HG02798 (cell line): ENCODE data around the gene VAMP5.
"Not testable (repeated sequence)": the region's sequence is repeated elsewhere in the genome, so short reads cannot be mapped to it uniquely, and the experiment has no call there.

Experiments
- ATAC-seq: cut with Tn5 transposase; IDR thresholded peaks from one replicate; pipeline ENCODE4 v1.9.1; 2021; ENCODE audit warnings: mild to moderate bottlenecking; ENCODE audit not compliant: unreplicated experiment, poor library complexity

Gene VAMP5

DNA sequence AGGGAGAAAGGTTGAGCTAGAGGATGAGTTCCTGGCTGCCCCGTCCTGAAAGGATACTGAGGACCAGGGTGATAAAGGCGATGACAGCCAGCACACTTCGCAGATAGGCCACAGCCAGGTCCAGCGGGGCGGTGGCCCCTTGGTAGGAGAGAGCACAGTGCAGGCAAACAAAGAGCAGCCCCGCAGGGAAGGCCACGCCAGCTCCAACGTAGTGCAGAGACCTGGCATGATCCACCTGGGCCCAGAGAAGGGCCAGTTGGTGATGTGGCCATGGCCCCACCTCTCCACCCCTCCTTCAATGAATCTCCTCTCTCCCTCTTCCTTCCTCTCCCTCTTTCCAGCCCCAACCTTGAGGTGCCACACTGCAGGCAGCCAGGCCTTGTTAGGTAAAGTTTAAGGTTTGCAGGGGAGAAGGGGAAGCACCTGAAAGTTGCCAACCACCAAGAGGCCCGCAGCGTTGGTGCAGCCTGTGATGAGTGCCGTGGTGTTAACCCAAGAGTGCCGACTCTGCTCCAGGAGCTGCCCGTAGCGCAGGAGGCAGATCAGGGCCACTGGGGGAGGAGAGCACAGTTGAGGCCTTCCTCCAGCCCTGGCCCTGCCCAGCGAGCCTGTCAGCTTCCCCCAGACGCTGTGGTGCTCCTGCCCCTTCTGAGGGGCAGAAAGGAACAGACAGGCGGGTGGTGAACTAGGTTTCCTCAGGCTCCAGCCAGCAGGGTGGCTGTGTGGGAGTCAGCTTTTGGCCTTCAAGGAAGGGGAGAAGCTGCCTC, 15.4 kb downstream of the VAMP5 start:
- ATAC-seq = no peak

DNA sequence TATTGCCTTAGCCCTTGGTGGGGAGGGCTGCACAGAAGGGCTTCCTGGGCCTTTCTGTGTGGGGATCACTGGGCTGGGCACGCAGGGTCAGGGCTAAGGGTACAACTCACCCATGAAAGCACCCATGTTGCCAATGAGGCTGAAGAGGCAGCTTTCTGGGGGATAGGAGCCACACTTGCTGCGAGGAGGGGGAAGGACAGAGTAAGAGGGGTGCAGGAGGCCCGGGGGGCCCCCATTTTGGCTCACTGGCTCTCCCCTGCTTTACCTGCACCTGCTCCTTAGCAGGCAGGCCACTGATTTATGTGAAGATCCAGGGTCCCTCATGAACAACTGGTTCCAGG, 16.0 kb downstream of the VAMP5 start:
- ATAC-seq = no peak

- ATAC-seq = no peak
Observed at GRCh38 chr2:85600951-85601770, 16.9 kb downstream of the VAMP5 start.

DNA sequence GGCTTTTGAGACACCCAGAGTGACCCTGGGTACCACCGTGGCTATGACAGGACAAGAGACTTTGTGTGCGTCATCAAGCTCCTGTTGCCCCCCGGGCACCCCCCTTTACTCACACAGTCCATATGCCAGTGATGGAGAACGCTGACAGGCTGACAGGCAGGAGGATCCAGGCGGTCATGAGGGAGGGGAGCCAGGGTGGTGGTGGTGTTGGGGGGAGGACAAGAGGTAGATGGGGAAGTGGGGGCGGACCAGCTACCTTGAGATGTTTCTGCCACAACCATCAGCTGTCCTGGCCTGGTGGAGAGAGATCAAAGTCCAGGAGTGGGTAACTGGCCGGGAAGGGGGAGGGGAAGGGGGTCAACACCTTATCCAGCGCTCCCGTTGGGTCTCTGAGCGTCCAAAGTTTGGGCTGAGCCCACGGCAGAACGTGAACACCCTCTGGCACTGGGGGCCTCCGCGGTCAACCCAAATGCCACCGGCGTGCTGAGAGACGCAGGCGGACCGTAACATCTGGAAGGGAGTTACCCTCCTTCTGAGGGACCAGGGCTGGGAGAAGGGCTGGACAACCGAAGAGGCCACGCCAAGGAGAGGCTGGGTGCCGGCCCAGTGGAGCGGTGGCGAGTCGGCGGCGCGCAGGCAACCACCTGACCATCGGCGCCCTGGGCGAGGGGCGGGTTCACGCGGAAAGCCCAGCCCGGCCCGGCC, 17.7 kb downstream of the VAMP5 start:
- ATAC-seq = peak; percentile 43

DNA sequence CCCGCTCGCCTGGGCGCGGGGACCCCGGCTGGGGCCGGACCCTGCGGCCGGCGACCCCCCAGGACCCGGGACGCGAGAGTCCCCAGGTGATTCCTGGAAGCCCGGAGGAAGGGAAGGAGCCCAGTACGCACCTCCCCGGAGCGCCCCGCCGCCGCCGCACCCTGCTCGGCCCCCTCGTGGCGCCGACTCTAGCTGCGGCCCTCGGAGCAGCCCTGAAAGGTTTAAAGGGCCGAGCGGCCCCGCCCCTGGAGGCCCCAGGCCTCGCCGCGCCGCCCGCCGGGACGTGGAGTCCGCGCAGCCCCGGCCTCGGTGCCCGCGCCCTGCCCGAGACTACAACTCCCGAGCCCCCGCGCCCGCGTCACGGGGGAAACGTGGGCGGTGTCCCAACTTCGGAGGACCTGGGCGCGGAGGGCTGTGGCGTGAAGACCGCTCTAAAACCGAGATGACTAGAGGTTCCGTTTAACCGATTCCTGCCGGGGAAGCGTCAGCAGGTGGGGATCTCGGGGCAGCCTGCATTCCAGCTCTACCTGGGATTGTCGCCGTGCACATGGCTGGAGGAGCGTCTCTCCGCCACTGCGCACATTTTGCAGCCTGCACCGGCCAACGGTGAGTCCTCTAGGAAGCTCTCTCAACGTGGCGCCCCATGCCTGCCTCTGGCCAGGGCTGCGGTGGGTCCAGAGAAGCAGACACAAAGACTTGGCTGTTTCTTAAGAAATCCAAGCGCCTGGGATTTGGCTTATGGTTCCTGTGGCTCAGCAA, 18.4 kb downstream of the VAMP5 start, which contains the start of gene TMEM150A:
TMEM150A (minus strand) TSS at position 223 of the 759 bp plus-strand sequence. CDS start 750 bp downstream, outside the sequence.
- ATAC-seq = peak; percentile 96

DNA sequence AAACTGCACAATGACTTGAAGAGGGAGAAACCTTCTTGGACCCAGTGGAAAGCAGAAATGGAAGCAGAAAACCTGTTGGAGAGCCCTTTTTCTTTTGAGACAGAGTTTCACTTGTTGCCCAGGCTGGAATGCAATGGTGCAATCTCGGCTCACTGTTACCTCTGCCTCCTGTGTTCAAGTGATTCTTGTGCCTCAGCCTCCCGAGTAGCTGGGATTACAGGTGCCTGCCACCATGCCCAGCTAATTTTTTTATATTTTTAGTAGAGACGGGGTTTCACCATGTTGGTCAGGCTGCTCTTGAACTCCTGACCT, 19.9 kb downstream of the VAMP5 start:
- ATAC-seq = not testable (repeated sequence)

DNA sequence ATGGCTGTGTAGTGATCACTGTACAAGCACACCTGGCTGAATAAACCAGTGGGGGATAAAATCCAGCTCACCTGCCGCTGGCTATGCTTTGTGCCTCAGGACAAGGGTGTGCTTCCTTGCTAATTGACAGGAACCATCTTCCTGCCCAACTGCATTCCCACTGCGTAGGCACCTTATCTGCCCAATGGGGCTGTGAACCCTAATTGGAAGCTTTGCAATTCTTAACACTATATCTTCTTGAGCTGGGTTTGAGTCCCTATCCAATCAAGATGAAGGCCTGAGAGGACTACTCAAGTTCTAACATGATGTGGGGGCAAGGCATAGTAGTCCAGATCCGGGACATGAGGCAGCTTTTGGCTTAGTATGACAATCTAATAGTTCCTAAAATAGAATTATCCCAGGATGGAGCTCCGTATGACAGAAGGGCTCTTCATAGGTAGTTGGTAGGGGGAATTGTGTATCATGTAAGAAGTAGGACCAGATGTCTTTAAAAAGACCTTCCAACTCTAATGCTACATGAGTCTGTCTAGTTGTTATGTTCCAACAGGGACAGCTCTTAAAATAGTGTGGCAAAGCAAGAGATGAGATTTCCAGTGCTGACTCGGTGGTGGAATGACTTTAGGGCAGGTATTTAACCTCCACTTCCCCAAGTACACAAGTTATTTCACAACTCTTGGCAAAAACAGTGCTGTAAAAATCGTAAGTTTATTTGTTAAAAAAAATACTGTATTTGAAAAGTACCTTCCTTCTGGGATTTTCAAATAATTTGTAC, 20.5 kb downstream of the VAMP5 start:
- ATAC-seq = no peak

- no peak for ATAC-seq
Observed at GRCh38 chr2:85605406-85606115, 21.3 kb downstream of the VAMP5 start.

GRCh38 chr2:85606116-85606455, 21.9 kb downstream of the VAMP5 start:
- no peak for ATAC-seq

GRCh38 chr2:85607268-85608215, 23.3 kb downstream of the VAMP5 start:
- ATAC-seq = no peak

- ATAC-seq = no peak
Observed at GRCh38 chr2:85611217-85611704, 27.0 kb downstream of the VAMP5 start.

- peak; percentile 79 for ATAC-seq
Observed at GRCh38 chr2:85611705-85612587, 27.7 kb downstream of the VAMP5 start, which contains the start of gene C2orf68. Gene C2orf68 (minus strand): TSS chr2:85612066. CDS start chr2:85611984, 82 bp downstream.

- ATAC-seq = no peak
Observed at GRCh38 chr2:85613717-85614515, 29.7 kb downstream of the VAMP5 start.

DNA sequence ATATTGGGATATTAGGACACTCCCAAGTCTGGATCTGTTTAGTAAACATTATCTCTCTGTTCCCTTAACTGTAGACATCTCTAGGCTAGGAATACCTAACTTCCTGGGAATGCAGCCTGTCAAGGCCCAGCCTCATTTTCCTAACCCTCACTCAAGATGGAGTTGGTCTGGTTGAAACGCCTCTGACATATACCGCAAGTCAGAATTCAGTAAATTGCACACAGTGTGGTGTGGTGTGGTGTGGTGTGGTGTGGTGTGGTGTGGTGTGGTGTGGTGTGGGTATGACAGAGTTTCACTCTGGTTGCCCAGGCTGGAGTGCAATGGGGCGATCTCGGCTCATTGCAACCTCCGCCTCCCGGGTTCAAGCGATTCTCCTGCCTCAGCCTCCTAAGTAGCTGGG, 30.5 kb downstream of the VAMP5 start:
- not testable (repeated sequence) for ATAC-seq

- ATAC-seq = no peak
Observed at GRCh38 chr2:85615413-85615728, 31.1 kb downstream of the VAMP5 start.

DNA sequence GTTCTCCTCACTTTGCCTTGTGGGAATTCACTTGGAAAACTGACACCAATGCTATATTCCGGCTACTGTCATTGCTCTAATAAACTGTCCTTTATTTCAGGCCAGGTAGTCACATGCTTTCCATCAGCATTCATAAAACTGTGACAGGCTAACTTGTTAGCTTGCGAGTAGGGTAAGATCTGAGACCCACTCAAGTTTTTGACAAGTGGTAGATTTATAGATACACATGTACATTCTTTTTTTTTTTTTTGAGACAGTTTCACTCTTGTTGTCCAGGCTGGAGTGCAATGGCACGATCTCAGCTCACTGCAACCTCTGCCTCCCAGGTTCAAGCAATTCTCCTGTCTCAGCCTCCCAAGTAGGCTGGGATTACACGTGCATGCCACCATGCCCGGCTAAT, 33.5 kb downstream of the VAMP5 start:
- ATAC-seq = not testable (repeated sequence)
